K562 (cell line): Measurements from ENCODE around the gene MRPL38. TPM values are rescaled to one million over a fixed set of nuclear protein-coding genes. Genes with fewer than 3 reads are reported as not detected.

ENCODE experiments used
- ARID2 ChIP-seq: fragments of 450-650 bp; IDR thresholded peaks from 2 replicates; pipeline ENCODE4 v1.6.1; 2017; ENCODE audit warnings: antibody characterized with exemption, mild to moderate bottlenecking
- DEAF1 ChIP-seq: fragments of 450-650 bp; formaldehyde crosslinking; IDR thresholded peaks from 2 replicates; pipeline ENCODE4 v1.4.0; 2020; ENCODE audit warnings: mild to moderate bottlenecking, moderate library complexity
- FUS ChIP-seq: fragments of 200-400 bp; formaldehyde crosslinking; optimal IDR thresholded peaks from 2 replicates; pipeline ENCODE3; 2017; ENCODE audit warnings: low read depth, low read length
- HDGF ChIP-seq: fragments of 450-650 bp; IDR thresholded peaks from 2 replicates; pipeline ENCODE4 v1.6.1; 2016
- HMG20A ChIP-seq: fragments of 450-650 bp; formaldehyde crosslinking; conservative IDR thresholded peaks from 2 replicates; pipeline ENCODE4 v1.4.0; 2020; ENCODE audit warnings: mild to moderate bottlenecking, mixed read lengths
- ILF3 ChIP-seq: fragments of 450-650 bp; IDR thresholded peaks from 2 replicates; pipeline ENCODE4 v1.6.1; 2018; ENCODE audit warnings: antibody characterized with exemption, mild to moderate bottlenecking, moderate library complexity, borderline replicate concordance
- LARP7 ChIP-seq: fragments of 450-650 bp; IDR thresholded peaks from 2 replicates; pipeline ENCODE4 v1.6.1; 2016
- MCM2 ChIP-seq: fragments of 450-650 bp; IDR thresholded peaks from 2 replicates; pipeline ENCODE4 v1.6.1; 2017; ENCODE audit warnings: low read depth, mild to moderate bottlenecking
- MED1 ChIP-seq: sonication (generic); formaldehyde crosslinking; IDR thresholded peaks from 2 replicates; pipeline ENCODE4 v1.8.1; 2023; ENCODE audit warnings: missing genetic modification reagents, borderline replicate concordance
- NFATC3 ChIP-seq: fragments of 450-650 bp; IDR thresholded peaks from 2 replicates; pipeline ENCODE4 v1.6.1; 2017; ENCODE audit warnings: mild to moderate bottlenecking
- NFIX ChIP-seq: fragments of 250-450 bp; sonication (Bioruptor Pico); IDR thresholded peaks from 2 replicates; pipeline ENCODE4 v1.4.0; 2020; ENCODE audit warnings: low read depth, mild to moderate bottlenecking, moderate library complexity
- PBX2 ChIP-seq, 2 experiments: IDR thresholded peaks in 1 of 2; conservative IDR thresholded peaks in 1 of 2; 2 replicates each; pipeline ENCODE4 v1.6.1; 2016; ENCODE audit warnings: low read depth in 2 of 2, mild to moderate bottlenecking in 1 of 2, missing compliant biosample characterization in 1 of 2, missing genetic modification characterization in 1 of 2, moderate library complexity in 1 of 2
- PHF20 ChIP-seq: fragments of 450-650 bp; IDR thresholded peaks from 2 replicates; pipeline ENCODE4 v1.6.1; 2018; ENCODE audit not compliant: partially characterized antibody
- POLR2AphosphoS2 ChIP-seq: IDR thresholded peaks from 2 replicates; pipeline ENCODE4 v1.6.1; 2012; ENCODE audit warnings: low read length, improper control_type of control experiment
- RB1 ChIP-seq: fragments of 450-650 bp; IDR thresholded peaks from 2 replicates; pipeline ENCODE4 v1.6.1; 2017; ENCODE audit warnings: low read depth, mild to moderate bottlenecking
- RBFOX2 ChIP-seq: fragments of 200-400 bp; formaldehyde crosslinking; IDR thresholded peaks from 2 replicates; pipeline ENCODE4 v1.6.1; 2017; ENCODE audit warnings: low read depth, mild to moderate bottlenecking, low read length, moderate library complexity
- RUNX1 ChIP-seq: sonication (generic); IDR thresholded peaks from 2 replicates; pipeline ENCODE4 v1.6.1; 2016; ENCODE audit warnings: antibody characterized with exemption, low read depth
- SMARCC2 ChIP-seq: fragments of 450-650 bp; IDR thresholded peaks from 2 replicates; pipeline ENCODE4 v1.6.1; 2017; ENCODE audit warnings: antibody characterized with exemption, moderate library complexity, mild to moderate bottlenecking, low read depth
- SRSF3 ChIP-seq: fragments of 200-400 bp; formaldehyde crosslinking; IDR thresholded peaks from 2 replicates; pipeline ENCODE4 v1.6.1; 2016; ENCODE audit warnings: mild to moderate bottlenecking, low read length, moderate library complexity; ENCODE audit not compliant: insufficient read depth
- USF1 ChIP-seq: sonication (generic); formaldehyde crosslinking; IDR thresholded peaks from 2 replicates; pipeline ENCODE4 v1.9.0; 2022; ENCODE audit warnings: mild to moderate bottlenecking, missing genetic modification reagents
- YBX1 ChIP-seq: fragments of 450-650 bp; IDR thresholded peaks from 2 replicates; pipeline ENCODE4 v1.7.1; 2016; ENCODE audit warnings: mild to moderate bottlenecking
- ZNF124 ChIP-seq: sonication (generic); formaldehyde crosslinking; IDR thresholded peaks from 2 replicates; pipeline ENCODE4 v1.8.1; 2022; ENCODE audit warnings: missing genetic modification reagents
- ZNF639 ChIP-seq, 2 experiments: fragments of 200-800 bp in 1 of 2; sonication (Bioruptor generic) in 1 of 2; sonication (generic) in 1 of 2; formaldehyde crosslinking in 1 of 2; IDR thresholded peaks in 1 of 2; conservative IDR thresholded peaks in 1 of 2; 2 replicates each; pipeline versions ENCODE4 v1.5.0 to v1.6.1; 2016 to 2020; ENCODE audit warnings: missing compliant biosample characterization in 1 of 2, missing genetic modification characterization in 1 of 2, missing genetic modification reagents in 1 of 2
- polyA plus RNA-seq, 8 experiments: library from polyadenylated mRNA; depleted of rRNA in 4 of 8; stranded (reverse) in 5 of 8; unstranded in 3 of 8; fragments of >200 nt; fragmentation: Nextera tagmentation in 2 of 8; fragmentation: Illumina TruSeq in 1 of 8; extraction: Ambion mirVana in 2 of 8; extraction: Trizol in 1 of 8; gene quantifications; 2 replicates each; pipeline versions ENCODE4 v1.2.1 to v1.2.3, GENCODE V29; 2011 to 2014; ENCODE audit warnings: inconsistent platforms in 1 of 8, missing spikeins in 1 of 8
- total RNA-seq, 7 experiments: library from RNA; depleted of rRNA in 6 of 7; stranded (reverse); fragments of >200 nt in 6 of 7; fragmentation: Illumina TruSeq in 2 of 7; extraction: Trizol in 2 of 7; gene quantifications; 2 replicates each; pipeline versions ENCODE4 v1.2.1 to v1.2.3, GENCODE V29; 2011 to 2021; ENCODE audit warnings: low replicate concordance in 1 of 7

The MRPL38 gene
- total and polyA plus RNA-seq, 9 of the 15 experiments (the other 6 are each of a cell fraction or from before 2014, with no cell fraction given) = 4.5 to 154 (median 48.5) TPM

GRCh38 chr17:75904749-75905521 is at the start of gene MRPL38 (continued):
- TF ChIP-seq USF1 (CRISPR knock-in tag) (no peak), ARID2 (peak; percentile 99), NFIX (CRISPR knock-in tag) (no peak), FUS (no peak), SMARCC2 (no peak), LARP7 (no peak), HDGF (no peak), POLR2AphosphoS2 (no peak), ZNF639 (CRISPR knock-in tag; conservative IDR thresholded peaks at IDR 0.05 in 1 of 2, IDR thresholded peaks at IDR 0.05 in 1 of 2) (peak in 1 of 2 experiments; percentile 96; a peak in 2 of 4 replicates), NFATC3 (no peak), RB1 (peak; percentile 95), PHF20 (no peak), ILF3 (peak; percentile 41; the same call in 1 of the 2 replicates), RBFOX2 (peak; percentile 86), RUNX1 (no peak), MED1 (CRISPR knock-in tag) (no peak), MCM2 (no peak), DEAF1 (CRISPR knock-in tag) (peak; percentile 98), YBX1 (no peak), HMG20A (CRISPR knock-in tag) (no peak), PBX2 (CRISPR knock-in tag; IDR thresholded peaks at IDR 0.05; ENCODE audit: low read depth) (no peak), PBX2 (tag; conservative IDR thresholded peaks at IDR 0.05; ENCODE audit: low read depth) (no peak), ZNF124 (CRISPR knock-in tag) (no peak), SRSF3 (no peak)
